ENCODE results near the gene MINDY4B.

The MINDY4B gene

GRCh38 chr3:150913133-150913922 is 8.1 kb upstream of the MINDY4B start:
- Mint-ChIP-seq H3K27me3 (peaks cover 5% of the 10 kb centered on the region), H3K36me3 (ENCODE audit: low read depth) (no peaks in the 10 kb centered on the region), H3K27ac (no peak overlapping the region), H3K4me3 (no peak overlapping the region), H3K4me1 (no peaks in the 10 kb centered on the region), H3K9me3 (no peaks in the 10 kb centered on the region)
- DNase-seq (no peak), ATAC-seq (no peak)

DNA sequence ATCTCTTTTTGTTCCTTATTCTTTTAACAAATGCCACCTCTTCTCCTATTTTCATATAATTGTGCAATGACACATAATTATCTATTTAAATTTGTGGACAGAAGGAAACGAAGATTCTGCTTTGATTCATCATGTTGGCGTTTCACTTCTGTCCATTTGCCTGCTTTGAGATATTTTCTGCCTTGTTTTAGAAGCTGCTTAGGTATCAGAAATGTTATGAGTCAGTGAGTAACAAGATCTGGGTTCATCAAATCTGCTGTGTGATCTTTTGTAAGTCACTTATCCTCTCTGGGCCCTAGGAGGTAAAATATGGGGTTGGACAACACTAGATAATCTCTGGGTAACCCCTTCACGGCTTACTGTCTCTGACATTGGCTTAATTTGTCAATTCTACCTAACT is 7.3 kb upstream of the MINDY4B start:
- H3K4me3 Mint-ChIP-seq = no peak overlapping the region
- H3K36me3 Mint-ChIP-seq (ENCODE audit: low read depth) = no peaks in the 10 kb centered on the region
- no peak overlapping the region for H3K27ac Mint-ChIP-seq
- H3K4me1 Mint-ChIP-seq = no peaks in the 10 kb centered on the region
- H3K27me3 Mint-ChIP-seq = peaks cover 5% of the 10 kb centered on the region
- no peaks in the 10 kb centered on the region for H3K9me3 Mint-ChIP-seq
- no peak for ATAC-seq
- DNase-seq = no peak

DNA sequence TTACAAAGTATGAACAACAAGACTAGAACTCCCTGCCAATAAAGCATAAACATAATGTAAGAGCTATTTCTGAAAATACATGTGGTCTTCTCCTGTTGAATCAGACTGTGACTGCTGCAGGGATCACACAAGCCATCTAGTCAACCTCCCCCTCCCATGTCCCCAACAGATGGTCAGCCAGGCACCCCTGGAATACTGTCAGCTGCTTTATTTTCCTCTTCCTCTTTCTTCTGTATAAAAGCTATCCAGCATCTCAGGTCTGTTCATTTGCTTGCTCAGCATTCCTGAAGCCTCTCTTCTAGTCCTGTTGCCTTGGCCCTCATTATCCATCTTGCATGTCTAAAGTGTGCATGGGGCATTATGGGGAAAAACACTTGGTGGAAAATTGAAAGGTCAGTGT is 6.5 kb upstream of the MINDY4B start:
- DNase-seq (no peak), ATAC-seq (no peak)
- Mint-ChIP-seq H3K27me3 (peaks cover 5% of the 10 kb centered on the region), H3K36me3 (ENCODE audit: low read depth) (no peaks in the 10 kb centered on the region), H3K4me1 (no peaks in the 10 kb centered on the region), H3K9me3 (no peaks in the 10 kb centered on the region), H3K27ac (no peak overlapping the region), H3K4me3 (no peak overlapping the region)

- no peaks in the 10 kb centered on the region for H3K36me3 Mint-ChIP-seq (ENCODE audit: low read depth)
- H3K9me3 Mint-ChIP-seq = no peaks in the 10 kb centered on the region
- H3K4me3 Mint-ChIP-seq = no peak overlapping the region
- H3K27ac Mint-ChIP-seq = no peak overlapping the region
- ATAC-seq (no peak), DNase-seq (no peak)
- peaks cover 14% of the 10 kb centered on the region for H3K27me3 Mint-ChIP-seq
- no peaks in the 10 kb centered on the region for H3K4me1 Mint-ChIP-seq
These were observed 1.2 kb upstream of the MINDY4B start for GRCh38 chr3:150906461-150906860.

DNA sequence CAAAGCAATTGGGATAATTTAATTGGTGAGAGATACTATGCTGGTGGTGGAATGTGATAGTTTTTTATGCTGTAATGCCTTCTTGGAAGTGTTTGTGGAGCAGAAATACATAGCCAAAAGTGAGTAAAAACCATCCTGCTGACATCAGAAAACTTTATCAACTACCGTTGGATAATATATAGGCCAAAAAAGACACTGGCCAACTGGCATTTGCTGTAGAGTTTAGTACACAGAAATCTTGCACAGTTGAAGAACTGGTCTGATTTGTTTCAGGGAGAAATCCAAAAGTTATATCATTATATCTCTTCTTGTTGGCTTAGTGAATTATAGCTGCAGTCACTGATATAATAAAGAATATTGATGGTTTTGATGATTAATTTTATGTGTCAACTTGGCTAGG is 507 bp upstream of the MINDY4B start:
- Mint-ChIP-seq H3K27me3 (peaks cover 14% of the 10 kb centered on the region), H3K36me3 (ENCODE audit: low read depth) (no peaks in the 10 kb centered on the region), H3K4me1 (no peaks in the 10 kb centered on the region), H3K9me3 (no peaks in the 10 kb centered on the region), H3K27ac (no peak overlapping the region), H3K4me3 (no peak overlapping the region)
- ATAC-seq (no peak), DNase-seq (no peak)

- Mint-ChIP-seq H3K36me3 (ENCODE audit: low read depth) (no peaks in the 10 kb centered on the region), H3K27me3 (peaks cover 15% of the 10 kb centered on the region), H3K4me1 (no peaks in the 10 kb centered on the region), H3K27ac (no peak overlapping the region), H3K9me3 (no peaks in the 10 kb centered on the region), H3K4me3 (no peak overlapping the region)
- ATAC-seq (no peak), DNase-seq (no peak)
These were observed 2.3 kb downstream of the MINDY4B start for GRCh38 chr3:150902988-150903387.

DNA sequence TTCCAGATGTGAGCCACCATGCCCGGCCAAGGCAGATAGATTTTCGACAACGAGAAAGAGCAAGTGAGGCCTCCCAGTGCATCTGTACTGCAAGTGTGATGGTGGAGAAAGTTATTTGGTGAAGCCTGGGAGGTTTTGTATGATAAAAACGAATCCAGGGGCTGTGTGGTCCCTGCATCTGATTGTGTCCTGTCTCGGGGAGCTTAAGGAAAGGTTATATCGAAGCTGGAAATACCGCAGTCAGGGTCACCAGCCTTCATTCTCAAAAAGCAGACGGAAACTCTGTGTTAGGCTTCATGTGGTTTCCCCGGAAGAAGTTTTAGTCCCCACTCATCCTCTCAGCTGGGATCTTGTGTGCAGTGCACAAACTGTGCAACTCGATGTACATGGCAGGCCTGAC is 3.4 kb downstream of the MINDY4B start:
- no peak overlapping the region for H3K4me3 Mint-ChIP-seq

DNA sequence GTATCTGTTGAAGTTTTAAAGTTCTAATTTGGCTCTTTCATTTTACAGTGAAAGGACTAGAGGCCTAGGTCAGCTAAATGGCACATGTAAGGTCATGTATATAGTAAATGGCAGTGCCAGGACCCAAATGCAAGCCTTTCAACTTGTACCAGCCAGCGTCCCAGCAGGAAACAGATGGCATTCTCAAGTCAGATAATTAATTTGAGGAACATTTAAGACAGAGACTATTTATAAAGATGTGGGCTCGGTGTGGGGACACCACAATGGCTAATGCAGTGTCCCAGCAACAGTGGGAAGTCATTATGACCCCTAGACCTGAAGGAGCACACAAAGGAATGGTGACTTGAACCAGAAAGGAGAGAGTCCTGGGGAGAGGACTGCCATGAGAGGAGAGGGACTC is 6.1 kb downstream of the MINDY4B start:
- Mint-ChIP-seq H3K4me3 (no peak overlapping the region), H3K27me3 (peaks cover 9% of the 10 kb centered on the region), H3K4me1 (no peaks in the 10 kb centered on the region), H3K9me3 (no peaks in the 10 kb centered on the region), H3K27ac (no peak overlapping the region), H3K36me3 (ENCODE audit: low read depth) (no peaks in the 10 kb centered on the region)
- no peak for ATAC-seq
- no peak for DNase-seq

More for the DNA sequence above, 3.4 kb downstream of the MINDY4B start:
- no peak for DNase-seq
- no peaks in the 10 kb centered on the region for H3K36me3 Mint-ChIP-seq (ENCODE audit: low read depth)
- no peaks in the 10 kb centered on the region for H3K9me3 Mint-ChIP-seq
- H3K27me3 Mint-ChIP-seq = peaks cover 15% of the 10 kb centered on the region
- H3K4me1 Mint-ChIP-seq = no peaks in the 10 kb centered on the region
- H3K27ac Mint-ChIP-seq = no peak overlapping the region
- no peak for ATAC-seq

DNA sequence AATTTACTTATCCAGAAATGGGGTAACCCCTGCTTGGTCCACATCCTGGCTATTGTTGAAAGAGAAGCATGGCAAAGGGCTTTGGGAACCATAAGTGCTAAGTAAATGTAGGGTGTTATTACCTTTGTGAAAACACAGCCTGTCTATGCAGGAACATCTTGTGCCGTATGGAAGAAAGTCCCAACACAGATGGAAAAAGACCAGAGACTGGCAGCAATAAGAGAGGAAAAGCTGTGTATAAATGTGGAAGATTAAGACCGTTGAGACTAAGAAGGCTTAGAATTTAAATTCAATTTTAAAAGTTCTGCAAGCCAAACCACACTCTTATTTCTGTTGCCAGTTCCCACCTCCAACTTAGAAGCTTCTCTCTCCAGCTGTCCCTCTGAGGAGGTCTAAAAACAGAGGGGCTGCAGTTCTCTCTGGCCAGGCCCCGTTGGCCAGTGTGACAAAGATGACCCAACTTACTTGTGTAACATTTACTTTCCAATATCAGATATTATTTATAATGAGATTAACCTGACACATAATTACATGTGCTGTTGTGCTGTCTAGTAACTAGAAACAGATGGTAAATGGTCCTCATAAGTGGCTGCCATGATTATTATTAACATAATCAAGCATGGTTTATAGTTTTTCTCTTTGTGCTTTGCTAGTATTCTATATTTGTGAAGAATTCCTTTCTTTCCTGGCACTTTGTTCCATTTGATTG is 7.0 kb downstream of the MINDY4B start:
- Mint-ChIP-seq H3K4me1 (no peaks in the 10 kb centered on the region), H3K4me3 (no peak overlapping the region), H3K27me3 (peaks cover 6% of the 10 kb centered on the region), H3K9me3 (no peaks in the 10 kb centered on the region), H3K36me3 (ENCODE audit: low read depth) (no peaks in the 10 kb centered on the region), H3K27ac (no peak overlapping the region)
- no peak for DNase-seq
- ATAC-seq = no peak

GRCh38 chr3:150897592-150897991 is 7.6 kb downstream of the MINDY4B start:
- DNase-seq (no peak), ATAC-seq (no peak)
- H3K27ac Mint-ChIP-seq = no peak overlapping the region
- H3K4me3 Mint-ChIP-seq = no peak overlapping the region
- H3K9me3 Mint-ChIP-seq = no peaks in the 10 kb centered on the region
- peaks cover 4% of the 10 kb centered on the region for H3K27me3 Mint-ChIP-seq
- no peaks in the 10 kb centered on the region for H3K4me1 Mint-ChIP-seq
- H3K36me3 Mint-ChIP-seq (ENCODE audit: low read depth) = no peaks in the 10 kb centered on the region

- Mint-ChIP-seq H3K27me3 (peaks cover 4% of the 10 kb centered on the region), H3K4me3 (no peak overlapping the region), H3K36me3 (ENCODE audit: low read depth) (no peaks in the 10 kb centered on the region), H3K27ac (no peak overlapping the region), H3K4me1 (no peaks in the 10 kb centered on the region), H3K9me3 (no peaks in the 10 kb centered on the region)
- DNase-seq (no peak), ATAC-seq (no peak)
These were observed 14.4 kb downstream of the MINDY4B start for GRCh38 chr3:150890831-150891230.

DNA sequence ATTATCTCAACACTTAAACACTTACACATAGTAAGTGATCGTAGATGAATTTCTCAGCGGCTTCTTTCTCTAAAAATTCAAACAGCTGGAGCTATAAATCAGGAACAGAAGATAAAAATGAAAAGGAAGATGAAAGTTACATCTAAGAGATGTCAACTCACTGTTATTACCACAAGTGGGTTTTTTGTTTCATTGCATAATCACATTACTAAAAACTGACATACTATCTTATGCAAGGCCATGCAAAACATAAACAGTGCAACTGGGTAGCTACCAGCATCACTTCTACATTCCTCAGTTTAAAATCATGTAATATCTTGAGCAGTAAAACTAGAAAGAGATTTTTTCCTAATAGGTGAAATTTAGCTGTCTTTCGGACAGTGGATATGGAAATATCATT is 14.9 kb downstream of the MINDY4B start:
- no peak overlapping the region for H3K4me3 Mint-ChIP-seq
- no peaks in the 10 kb centered on the region for H3K36me3 Mint-ChIP-seq (ENCODE audit: low read depth)
- peaks cover 9% of the 10 kb centered on the region for H3K27me3 Mint-ChIP-seq
- no peak overlapping the region for H3K27ac Mint-ChIP-seq
- H3K9me3 Mint-ChIP-seq = no peaks in the 10 kb centered on the region
- ATAC-seq = no peak
- no peak for DNase-seq
- no peaks in the 10 kb centered on the region for H3K4me1 Mint-ChIP-seq

DNA sequence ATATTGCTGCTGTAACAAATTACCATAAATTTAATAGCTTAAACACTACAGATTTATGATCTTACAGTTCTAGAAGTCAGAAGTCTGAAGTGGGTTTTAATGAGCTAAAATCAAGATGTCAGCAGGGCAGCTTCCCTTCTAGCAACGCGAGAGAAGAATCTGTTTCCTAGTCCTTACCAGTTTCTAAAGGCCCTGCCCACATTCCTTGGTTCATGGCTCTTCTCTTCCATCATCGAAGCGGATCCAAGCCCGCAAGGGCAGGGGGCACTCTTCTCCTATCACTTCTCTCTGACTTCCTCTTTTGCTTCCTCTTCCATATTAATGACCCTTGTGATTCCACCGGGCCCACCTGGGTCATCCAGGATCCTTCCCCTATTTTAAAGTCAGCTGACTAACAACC is 16.1 kb downstream of the MINDY4B start:
- no peaks in the 10 kb centered on the region for H3K9me3 Mint-ChIP-seq
- ATAC-seq (no peak), DNase-seq (no peak)
- H3K4me3 Mint-ChIP-seq = no peak overlapping the region
- H3K27me3 Mint-ChIP-seq = peaks cover 9% of the 10 kb centered on the region
- H3K36me3 Mint-ChIP-seq (ENCODE audit: low read depth) = no peaks in the 10 kb centered on the region
- no peak overlapping the region for H3K27ac Mint-ChIP-seq
- no peaks in the 10 kb centered on the region for H3K4me1 Mint-ChIP-seq

DNA sequence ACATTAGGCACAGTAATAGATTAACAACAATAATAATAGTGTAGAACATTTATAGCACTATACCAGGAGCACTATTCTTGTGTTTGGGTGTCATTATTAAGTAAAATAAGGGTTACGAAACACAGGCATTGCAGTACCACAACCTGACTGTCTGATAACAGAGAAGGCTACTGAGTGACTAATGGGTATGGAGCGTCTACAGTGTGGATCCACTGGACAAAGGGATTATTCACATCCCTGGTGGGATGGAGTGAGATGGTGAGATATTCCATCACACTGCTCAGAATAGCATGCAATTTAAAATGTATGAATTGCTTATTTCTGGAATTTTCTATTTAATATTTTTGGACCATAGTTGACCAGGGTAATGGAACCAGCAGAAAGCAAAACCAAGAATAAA is 18.2 kb downstream of the MINDY4B start:
- Mint-ChIP-seq H3K27me3 (peaks cover 9% of the 10 kb centered on the region), H3K27ac (no peak overlapping the region), H3K36me3 (ENCODE audit: low read depth) (no peaks in the 10 kb centered on the region), H3K4me1 (no peaks in the 10 kb centered on the region), H3K9me3 (no peaks in the 10 kb centered on the region), H3K4me3 (no peak overlapping the region)
- DNase-seq (no peak), ATAC-seq (no peak)

DNA sequence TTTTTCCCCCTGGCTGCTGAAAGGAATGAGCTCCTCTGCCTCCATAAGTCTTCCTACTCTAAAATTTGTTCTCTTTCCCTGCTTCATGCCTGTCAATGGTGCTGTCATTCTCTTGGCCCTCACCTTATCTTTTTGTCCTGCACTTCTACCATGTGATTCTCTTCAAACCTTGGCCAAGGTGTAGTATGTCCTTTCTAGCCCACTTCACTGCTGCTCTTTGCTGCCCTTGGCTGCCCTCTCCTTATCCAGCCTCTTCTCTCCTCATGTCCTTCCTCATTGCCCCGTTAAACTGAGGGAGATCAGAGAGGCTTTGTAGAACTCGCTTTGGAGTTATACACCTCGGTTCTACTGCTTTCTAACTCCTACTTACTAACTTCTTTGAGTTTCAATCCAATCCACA is 19.7 kb downstream of the MINDY4B start:
- DNase-seq (no peak), ATAC-seq (no peak)
- no peak overlapping the region for H3K4me3 Mint-ChIP-seq
- H3K4me1 Mint-ChIP-seq = no peaks in the 10 kb centered on the region
- H3K27me3 Mint-ChIP-seq = peaks cover 9% of the 10 kb centered on the region
- no peaks in the 10 kb centered on the region for H3K9me3 Mint-ChIP-seq
- H3K36me3 Mint-ChIP-seq (ENCODE audit: low read depth) = no peaks in the 10 kb centered on the region
- no peak overlapping the region for H3K27ac Mint-ChIP-seq

Data from activated naive CD8-positive, alpha-beta T cell treated with anti-CD3 and anti-CD28 coated beads, Interleukin-2, amount 50 U/mL, for 24 hours (primary cell).